Effector CD8-positive, alpha-beta T cell (primary cell): ENCODE measurements around the gene PLCB4.

Source experiments
- DNase-seq: peaks from one replicate; lab custom pipeline; 2025; lab: John Stamatoyannopoulos, UW

PLCB4 gene

DNA sequence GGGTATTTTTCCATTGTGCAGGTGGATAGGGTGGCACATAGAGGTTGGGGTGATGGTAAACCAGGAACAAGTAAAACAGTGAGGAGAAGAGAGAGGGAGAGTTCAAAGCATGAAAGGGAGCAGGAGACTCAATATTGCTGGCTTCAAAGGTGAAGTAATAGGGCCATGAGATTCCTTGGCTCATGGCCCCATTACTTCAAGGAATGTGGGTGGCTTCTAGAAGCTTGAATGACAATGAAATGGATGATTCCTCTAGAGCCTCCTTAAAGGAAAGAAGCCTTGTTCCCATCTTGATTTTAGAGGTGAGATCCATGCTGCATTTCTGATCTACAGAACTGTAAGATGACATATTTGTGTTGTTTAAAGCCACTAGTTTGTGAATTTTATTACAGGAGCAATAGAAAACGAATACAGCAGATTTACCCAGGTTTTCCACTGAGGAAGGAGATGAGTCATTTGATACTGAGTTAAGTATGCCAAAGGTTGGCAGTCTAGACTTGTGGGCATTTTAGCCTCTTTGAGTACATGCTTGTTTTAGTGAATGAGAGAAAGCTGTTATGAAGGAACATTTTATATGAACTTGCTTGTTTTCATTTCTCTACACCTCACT, 110.4 kb downstream of the PLCB4 start:
- DNase-seq = no peak

DNA sequence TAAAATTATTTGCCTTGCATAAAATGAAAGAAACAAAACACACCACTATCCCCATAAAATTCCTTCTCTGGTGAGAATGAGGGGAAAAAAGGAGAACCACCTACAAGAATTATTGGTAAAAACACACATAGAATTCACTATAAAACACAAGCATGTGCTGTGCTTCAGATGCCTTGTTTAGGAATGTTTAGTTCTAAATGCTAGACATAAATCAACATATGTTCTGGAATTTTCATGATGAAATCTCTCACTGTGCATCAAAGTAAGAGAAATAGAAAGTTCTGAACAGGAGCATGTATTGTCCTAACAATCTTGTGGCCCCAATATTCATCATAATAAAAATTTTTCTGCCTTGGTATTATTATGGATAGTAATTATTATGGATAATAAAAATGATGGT, 111.0 kb downstream of the PLCB4 start:
- DNase-seq = no peak

DNA sequence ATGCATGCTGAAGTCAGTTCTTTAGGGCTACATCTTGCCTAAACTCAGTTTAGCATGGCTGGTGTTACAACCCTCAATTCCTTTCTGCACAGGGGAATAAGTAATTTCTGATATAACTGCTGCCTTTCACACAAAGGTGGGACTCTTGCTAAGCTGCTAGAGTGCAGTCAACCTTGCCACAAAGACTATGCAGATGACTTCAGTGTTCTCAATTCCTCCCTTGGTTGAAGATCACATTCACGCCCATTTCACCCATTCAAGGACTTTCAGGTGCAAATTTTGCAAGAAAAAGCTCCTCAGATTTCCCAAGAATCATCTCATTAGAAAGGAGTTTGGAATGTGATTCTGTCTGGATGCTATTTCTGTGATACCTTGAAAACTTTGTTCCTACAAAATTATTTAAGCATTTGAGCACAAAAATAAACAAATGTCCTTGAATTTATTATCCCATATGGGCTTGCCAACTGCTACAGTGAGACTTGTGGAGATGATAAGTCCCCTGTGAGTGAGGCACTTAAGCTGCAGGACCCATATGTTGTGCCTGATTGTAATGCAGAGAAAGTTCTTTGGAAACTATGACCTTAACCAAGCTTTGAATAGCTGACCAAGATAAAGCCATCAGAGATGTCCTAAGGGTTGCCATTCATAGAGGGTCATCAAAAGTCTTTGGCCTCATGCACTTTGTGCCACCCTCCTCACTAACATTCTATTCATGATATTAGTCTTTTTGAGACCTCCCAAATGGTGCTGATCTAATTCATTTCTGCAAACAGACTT, 111.8 kb downstream of the PLCB4 start:
- no peak for DNase-seq

DNA sequence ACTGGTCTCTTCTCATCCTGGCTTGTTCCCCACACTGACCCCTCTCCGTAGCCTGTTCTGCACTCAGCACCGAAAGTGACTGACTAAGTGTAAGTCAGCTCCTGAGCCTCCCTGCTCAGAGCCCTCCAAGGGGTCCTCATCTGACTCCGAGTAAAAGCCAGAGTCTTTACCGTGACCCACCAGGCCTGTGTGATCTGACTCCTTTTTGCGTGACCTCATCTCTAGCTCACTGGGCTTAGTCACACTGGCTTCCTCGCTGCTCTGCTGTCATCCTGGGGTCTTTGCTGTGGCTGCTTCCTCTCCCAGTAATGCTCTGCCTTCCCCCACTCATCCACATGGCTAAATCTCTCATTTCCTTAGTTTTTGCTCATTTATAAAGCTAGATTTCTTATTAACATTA, 116.6 kb downstream of the PLCB4 start:
- DNase-seq = no peak

DNA sequence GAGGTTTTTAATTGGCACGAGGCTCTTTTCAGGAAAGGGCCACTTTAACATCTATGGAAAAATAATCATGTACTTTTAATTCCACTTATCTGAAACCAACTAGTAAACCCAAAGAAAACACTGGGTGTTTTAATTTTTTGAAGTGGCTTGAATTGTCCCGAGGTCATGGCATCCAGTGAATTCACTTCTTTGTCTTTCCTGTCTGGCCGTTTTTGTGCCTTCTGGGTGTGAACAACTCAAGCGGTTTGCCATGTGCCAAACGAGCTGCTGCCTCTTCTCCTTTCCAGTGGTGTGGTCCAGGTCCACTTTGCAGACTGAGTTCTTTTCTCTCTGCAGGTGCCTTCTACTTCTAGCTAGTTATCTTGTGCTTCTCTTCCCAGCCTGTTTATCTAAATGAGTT, 117.5 kb downstream of the PLCB4 start:
- DNase-seq = no peak

DNA sequence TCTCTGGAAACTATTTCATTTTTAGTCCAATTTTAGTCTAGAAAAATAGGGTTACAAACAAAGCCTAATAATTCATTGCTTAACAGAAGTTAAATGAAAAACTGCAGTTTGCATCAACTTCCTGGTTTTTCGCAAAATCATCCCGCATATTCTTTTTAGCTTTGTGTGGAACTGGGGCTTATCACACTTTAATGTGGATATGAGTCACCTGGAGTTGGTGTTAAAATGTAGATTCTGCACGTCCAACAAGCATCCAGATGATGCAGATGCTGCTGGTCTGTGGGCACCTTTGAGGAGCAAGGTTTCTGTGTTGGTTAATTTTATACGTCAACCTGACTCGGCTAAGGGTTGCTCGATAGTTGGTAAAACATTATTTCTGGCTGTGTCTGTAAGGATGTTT, 126.1 kb downstream of the PLCB4 start:
- no peak for DNase-seq

DNA sequence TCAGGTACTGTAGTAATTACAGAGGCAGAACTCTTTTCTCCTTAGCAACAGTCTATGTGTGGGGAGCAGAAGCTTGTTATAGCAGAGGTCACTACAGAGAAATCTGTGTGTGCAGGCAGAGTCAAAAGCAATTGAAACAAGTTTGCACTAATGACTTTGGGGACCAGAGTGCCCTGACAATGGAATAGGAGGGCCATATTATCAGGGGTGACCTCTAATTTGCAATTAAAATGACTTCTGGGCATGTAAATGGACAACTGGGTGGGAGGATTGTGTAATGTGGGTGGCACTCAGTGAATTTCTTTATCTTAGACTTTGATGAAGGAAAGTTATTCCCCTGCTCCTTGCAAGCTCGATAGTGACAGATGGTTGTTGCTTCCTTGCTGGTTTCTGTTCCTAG, 127.2 kb downstream of the PLCB4 start:
- DNase-seq = no peak

DNA sequence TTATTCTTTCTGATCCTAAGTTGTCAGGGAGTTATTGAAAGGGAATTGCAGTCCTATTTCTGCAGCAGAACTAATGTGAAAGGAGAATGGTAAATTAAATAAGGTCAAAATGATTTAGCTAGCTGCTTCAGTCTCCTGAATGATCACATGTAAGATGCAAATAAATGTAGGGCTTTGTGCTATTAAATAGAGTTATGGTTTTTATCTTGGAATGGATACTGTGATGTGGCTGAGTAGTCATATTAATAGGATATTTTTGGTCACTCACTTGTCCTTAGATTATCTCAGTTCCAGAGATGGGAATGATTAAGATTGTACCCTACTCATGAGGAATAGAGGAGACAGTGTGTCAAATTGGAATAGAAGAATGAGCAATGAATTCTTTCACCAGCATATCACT, 129.6 kb downstream of the PLCB4 start:
- no peak for DNase-seq

DNA sequence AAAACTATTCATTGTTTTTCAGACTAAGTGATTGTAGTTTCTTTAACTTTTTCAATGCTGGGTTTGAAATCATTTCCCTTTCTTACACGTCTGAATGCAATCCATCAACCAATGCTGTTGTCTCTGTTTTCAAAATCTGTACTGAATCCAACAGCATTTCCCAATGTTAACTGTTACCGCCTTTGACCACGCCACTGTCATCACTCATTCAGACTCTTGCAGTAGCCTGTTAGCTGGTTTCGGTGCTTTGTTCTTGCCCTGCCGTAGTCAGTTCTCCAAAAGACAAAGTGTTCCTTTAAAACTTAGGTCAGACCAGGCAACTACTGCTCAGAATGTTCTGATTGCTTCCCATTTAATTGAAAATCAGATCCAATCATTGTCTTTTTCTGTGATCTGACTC, 131.3 kb downstream of the PLCB4 start:
- DNase-seq = no peak

DNA sequence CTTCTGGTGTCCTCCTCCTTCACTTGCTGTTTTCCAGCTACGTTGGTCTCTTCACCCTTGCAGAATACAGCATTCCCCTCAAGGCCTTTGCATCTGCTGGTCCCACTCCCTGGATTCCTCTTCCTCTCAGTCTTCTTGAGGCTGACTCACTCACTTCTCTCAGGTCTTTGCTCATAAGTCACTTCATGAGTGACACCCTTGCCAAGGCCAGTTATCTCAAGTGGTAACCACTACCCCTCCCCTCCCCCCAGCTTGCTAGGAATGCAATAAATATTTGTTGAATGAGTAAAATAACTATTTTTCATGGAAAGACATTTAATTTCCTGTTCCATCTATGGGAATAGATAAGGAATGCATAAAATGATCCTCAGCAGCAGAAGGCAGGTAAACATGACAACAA, 131.7 kb downstream of the PLCB4 start:
- DNase-seq = no peak

DNA sequence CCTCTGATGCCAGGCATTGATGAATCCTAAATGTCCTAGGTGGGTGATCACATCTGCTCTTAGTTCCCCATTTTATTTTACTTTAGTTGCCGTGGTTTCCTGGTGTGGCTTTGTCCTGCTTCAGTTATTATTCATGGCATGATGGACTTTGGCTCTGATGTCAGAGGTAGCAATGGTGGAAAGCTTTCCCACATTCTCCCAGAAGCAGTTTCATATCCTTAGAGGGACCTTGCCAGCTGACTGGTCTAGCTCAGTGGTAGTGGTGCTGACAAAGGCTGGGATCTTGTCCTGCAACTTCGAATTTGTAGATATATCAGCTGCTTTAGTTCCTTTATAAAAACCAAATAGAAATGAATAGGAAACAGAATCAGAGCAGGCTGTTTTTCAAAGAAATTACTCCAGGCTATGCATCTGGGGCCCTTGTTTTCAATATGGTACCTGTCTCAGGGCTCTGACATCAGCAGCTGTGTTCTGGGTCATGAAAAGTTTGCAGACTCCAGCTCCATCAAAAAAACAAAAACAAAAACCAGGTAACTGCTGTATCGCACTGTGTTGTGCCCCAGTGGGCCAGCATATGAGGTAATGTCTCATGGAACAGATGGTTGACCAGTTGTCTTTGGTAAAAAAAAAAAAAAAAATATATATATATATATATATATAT, 133.7 kb downstream of the PLCB4 start:
- DNase-seq = no peak

DNA sequence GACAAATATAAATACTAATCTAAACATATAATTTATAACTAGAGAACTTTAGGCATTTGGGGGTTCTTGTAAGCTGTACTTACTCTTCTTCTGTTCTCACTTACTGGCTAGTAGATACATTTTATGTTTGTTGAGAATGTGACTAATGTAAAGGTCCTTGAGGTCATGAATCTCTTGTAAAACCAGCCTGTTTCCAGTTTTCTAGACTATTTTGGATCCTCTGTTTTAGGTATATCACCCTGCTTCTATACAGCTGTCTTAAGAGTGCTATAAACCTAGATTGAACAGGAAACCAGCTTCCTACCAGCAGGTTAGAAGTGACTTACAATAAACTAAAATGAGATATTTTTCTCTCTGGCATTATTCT, 134.2 kb downstream of the PLCB4 start:
- no peak for DNase-seq

DNA sequence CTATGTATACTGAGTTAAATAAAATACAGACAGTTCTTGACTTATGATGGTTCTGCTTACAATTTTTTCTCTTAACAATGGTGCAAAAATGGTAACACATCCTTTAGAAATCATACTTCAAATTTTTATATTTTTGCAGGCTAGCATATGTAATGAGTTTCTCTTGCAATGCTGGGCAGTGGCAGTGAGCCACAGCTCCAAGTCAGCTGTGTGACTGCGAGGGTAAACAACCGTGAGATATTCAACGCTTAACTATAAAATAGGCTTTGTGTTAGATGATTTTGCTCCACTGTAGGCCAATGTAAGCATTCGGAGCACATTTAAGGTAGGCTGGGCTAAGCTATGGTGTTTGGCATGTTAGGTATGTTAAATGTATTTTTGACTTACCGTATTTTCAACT, 136.1 kb downstream of the PLCB4 start:
- no peak for DNase-seq

DNA sequence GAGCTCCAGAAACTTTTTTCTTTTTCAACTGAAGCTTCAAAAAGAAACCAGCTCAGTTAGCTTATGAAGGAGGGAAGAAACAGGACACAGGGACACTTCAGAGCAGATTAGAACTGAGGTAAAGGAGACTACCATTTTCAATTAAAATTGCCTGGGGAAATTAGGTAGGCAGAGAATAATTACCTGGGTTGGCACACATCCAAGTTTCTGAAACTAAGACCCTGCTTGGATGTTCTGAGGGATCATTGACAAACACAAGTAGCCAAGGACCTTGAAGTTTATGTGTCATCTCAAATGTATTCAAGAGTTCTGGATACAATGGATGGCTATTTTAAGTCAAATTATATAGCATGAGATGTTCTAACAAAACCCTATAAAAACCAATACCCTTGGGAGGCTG, 137.6 kb downstream of the PLCB4 start:
- DNase-seq = no peak

DNA sequence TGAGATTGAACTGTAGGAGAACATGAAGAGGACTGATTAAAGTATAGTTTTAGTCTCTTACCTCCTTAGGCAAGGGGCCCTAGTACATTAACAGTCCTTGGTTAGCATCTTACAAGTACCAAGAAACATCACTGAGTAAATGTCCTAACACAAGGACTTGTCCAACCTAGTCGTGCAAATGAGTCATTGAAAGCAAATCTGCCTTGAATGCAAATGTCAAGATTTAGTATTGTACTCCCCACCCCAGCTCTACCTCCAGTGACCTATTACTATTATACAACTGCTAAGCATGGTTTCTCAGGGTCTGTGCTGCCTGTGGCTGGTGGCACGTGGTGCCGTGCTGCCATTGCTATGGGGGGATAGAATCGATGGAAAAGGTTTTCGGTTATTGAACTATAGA, 138.4 kb downstream of the PLCB4 start:
- no peak for DNase-seq

DNA sequence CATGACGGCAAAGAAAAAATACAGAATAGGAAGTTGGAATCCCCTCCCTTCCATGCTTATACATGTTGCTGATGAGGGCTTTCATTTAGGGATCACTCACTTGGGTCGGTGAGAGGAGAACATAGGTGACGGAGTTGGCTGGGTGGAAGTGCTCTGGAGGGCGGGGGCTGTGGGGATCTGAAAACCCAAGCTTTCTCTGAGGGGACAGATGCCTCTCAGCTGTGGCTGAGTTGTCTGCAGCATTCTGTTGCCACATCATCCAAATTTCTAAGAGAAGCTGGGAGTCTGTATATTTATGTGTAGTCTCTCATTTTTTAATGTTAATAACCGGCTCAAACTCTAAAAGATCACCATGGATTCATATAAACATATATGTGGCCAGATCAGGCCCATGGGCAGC, 141.5 kb downstream of the PLCB4 start:
- DNase-seq = no peak

DNA sequence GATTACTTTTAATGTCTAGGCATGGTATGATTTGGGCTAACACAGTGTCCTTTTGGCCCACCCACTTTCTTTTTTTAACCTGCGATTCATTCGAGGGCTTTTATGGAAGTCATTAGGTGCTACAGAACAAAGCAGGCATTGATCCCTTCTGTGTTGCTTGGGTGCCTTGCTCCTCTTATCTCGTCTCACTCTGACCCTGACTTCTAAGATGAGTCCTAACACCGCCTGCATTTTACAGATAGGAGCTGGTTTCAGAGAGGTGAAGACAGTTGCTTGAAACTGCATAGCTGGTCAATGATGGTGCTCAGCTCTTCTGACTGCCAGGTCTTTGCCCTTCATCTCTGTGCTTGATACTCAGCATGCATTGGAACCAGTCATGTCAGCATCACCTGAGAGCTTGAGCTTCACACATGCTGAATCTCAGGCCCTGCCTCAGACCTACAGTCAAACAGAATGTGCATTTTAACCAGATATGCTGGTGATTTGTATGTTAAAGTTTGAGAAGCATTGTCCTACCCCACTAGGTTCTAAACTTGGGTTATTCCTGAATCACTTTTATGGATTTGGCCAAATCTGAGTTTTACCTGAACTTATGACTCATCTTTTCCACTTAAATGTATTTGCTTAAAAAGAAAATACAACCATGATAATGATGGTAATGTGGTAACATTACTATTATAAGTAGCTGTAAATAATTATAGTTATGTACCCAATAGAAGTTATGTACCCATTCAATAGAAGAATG, 142.3 kb downstream of the PLCB4 start:
- DNase-seq = no peak

DNA sequence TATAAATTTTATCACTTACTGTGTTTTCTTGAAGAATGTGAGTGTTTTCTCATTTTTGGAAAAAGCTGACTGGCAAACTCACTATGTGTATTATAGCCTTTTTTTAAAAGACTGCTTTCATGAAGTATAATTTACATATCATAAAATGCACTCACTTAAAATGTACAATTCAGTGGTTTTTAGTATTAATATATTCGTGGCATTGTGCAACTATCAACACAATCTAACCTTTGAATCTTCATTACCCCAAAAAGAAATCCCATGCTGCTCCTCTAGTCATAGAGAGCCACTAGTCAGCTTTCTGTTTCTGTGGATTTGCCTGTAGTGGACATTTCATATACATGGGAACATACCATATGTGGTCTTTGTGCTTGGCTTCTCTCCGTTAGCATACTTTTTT, 143.8 kb downstream of the PLCB4 start:
- no peak for DNase-seq

DNA sequence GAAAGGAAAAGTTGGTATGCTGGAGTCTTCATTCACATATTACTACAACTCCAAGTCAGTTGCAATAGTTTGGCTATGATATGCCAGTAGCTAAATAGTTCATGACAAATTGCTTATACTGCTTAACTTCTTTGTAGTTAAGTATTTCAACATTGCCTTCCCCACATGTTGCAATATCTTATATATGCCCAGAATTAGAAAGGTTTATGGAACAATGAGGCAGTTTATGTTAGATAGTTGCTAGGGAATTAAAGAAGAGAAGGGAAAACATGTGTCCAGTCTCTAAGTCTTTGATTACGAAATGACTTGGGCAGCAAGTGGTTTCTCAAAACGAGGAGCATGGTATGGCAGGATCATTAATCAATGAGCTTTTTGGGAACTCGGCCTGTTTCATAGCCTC, 145.8 kb downstream of the PLCB4 start:
- no peak for DNase-seq

DNA sequence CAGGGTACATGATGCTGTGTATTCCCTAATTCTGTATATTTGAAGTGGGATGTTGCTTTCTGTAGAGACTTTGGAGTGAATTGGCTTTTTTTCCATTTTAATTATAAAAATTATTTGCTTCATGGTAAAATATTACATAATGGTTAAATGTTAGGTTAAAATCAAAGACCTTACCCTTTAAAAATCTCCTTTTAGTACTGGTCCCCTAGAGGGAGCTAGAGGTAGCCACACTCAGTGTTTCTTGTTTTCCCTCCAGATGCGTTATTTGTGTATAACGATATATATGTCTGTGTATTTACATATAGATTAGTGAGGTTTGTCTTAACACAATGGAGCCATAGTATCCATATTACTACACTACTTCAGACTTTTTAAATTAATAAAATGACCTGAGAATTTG, 146.7 kb downstream of the PLCB4 start:
- no peak for DNase-seq

DNA sequence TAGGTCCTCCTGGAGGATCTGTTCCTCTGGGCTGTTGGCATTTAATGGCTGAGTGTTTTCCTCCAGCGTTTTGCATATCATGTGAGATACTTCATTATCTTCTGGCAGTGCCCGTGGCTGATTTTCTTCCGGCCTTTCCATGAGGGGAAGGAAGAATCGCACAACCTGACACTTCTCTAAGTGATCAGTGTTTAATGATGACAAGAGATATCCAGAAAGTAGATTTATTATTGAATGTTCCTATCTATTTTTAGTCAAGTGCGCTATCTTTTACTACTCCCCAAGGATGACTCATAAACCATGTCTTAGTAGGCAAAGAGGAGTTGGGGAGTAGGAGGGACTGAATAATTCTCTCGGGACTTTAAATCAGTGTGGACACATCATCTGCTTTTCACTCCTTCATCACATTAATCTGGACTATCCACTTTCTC, 149.7 kb downstream of the PLCB4 start:
- no peak for DNase-seq

DNA sequence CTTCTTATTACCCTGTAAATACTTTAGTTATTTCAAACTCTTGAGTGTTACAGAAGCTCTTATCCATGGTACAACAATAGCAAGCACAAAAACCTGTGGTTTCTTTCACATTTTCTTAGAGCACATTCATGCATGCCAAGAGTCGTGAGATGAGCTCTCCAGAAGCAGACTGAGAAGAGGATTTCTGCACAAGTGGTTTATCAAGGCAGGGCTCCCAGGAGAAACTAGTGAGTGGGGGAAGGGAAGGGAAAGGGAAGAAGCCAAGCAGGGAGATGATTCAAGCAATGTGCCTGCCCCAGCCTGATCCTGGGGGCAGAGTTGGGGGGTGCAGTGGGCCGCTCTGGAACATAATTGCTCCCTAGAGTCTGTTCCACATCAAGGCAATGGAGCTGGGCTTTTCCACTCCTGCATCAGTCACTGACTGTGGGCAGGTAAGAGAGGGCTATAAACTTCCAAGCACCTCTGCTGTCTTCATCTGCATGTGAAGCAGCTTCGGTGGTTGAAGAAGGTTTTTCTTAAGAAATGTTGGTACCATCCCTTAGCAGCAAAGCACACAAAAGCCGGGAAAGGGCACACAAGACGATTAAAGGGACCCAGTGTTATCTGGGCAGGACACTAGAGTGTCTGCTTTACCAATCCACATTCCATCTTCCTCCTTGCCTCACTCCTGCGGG, 152.1 kb downstream of the PLCB4 start:
- DNase-seq = no peak
